Sigmoid colon (tissue), 7 donors: ENCODE measurements around the gene ZSWIM9. TPM values are rescaled to one million over a fixed set of nuclear protein-coding genes. Genes with fewer than 3 reads are reported as not detected.
"Not testable (repeated sequence)": the region's sequence is repeated elsewhere in the genome, so short reads cannot be mapped to it uniquely, and the experiment has no call there.

Experiments
- DNase-seq: peaks from one replicate; pipeline ENCODE4 v3.0.0-alpha.2; 2019
- H3K27ac ChIP-seq, 4 donors: fragments of 200-600 bp; sonication (generic); one replicate each; pipeline ENCODE4 v1.5.1; 2016 to 2019; ENCODE audit warnings: mild to moderate bottlenecking in 1 of 4
- H3K27me3 ChIP-seq, 3 donors: fragments of 200-600 bp; sonication (generic); one replicate each; pipeline ENCODE4 v1.5.1; 2019; ENCODE audit warnings: mild to moderate bottlenecking in 1 of 3
- H3K36me3 ChIP-seq, 4 donors: fragments of 200-600 bp; sonication (generic); one replicate each; pipeline ENCODE4 v1.5.1; 2016 to 2019
- H3K4me1 ChIP-seq, 4 donors: fragments of 200-600 bp; sonication (generic); one replicate each; pipeline ENCODE4 v1.5.1; 2017 to 2019
- H3K4me3 ChIP-seq, 4 donors: fragments of 200-600 bp; sonication (generic); one replicate each; pipeline ENCODE4 v1.5.1; 2017 to 2019; ENCODE audit warnings: mild to moderate bottlenecking in 2 of 4, moderate library complexity in 1 of 4
- H3K9me3 ChIP-seq, 4 donors: fragments of 200-600 bp in 3 of 4; sonication (generic) in 3 of 4; one replicate each; pipeline versions ENCODE4 v1.5.1 to v1.6.1; 2013 to 2019
- CTCF ChIP-seq, 4 experiments: fragments of 450-650 bp in 3 of 4; fragments of 200-600 bp in 1 of 4; IDR thresholded peaks; one replicate each; pipeline ENCODE4 v1.5.1; 2016 to 2019; ENCODE audit warnings: antibody characterized with exemption in 4 of 4, mild to moderate bottlenecking in 3 of 4, moderate library complexity in 2 of 4
- EP300 ChIP-seq, 4 donors: sonication (generic); formaldehyde crosslinking; IDR thresholded peaks; one replicate each; pipeline ENCODE4 v1.6.1; 2017; ENCODE audit warnings: antibody characterized with exemption in 4 of 4
- POLR2A ChIP-seq, 2 donors: fragments of 450-650 bp; IDR thresholded peaks; one replicate each; pipeline ENCODE4 v1.6.1; 2016; ENCODE audit warnings: antibody characterized with exemption in 2 of 2, mild to moderate bottlenecking in 2 of 2, moderate library complexity in 2 of 2
- POLR2AphosphoS5 ChIP-seq, 4 donors: sonication (generic); formaldehyde crosslinking; IDR thresholded peaks; one replicate each; pipeline ENCODE4 v1.6.1; 2017; ENCODE audit warnings: antibody characterized with exemption in 4 of 4
- WGBS, 2 donors: extraction: QIAGEN DNeasy Blood & Tissue Kit; methylation state at CpG; one replicate each; pipeline ENCODE4 v1.1.7; 2013; 5-methylcytosine and 5-hydroxymethylcytosine counted together
- intact Hi-C: fragments of 100-400 bp; cut with DNase I; formaldehyde crosslinking; loops from one replicate; pipeline ENCODE4 v1.15.1; 2023
- polyA plus RNA-seq, 3 donors: library from polyadenylated mRNA; stranded (reverse); fragments of 200-250 nt; gene quantifications; one replicate each; pipeline ENCODE4 v1.2.3, GENCODE V29; 2013
- total RNA-seq, 4 donors: library from RNA; depleted of rRNA; stranded (reverse); fragments of >200 nt; gene quantifications; one replicate each; pipeline ENCODE4 v1.1.0, GENCODE V29; 2016
- donor health status: healthy with polysubstance abuse.
- donor health status: Bipolar disorder and iron deficiency.
- donor health status: healthy.

Gene ZSWIM9
- total and polyA plus RNA-seq, 7 donors = 2.4 to 10.0 (median 5.0) TPM

GRCh38 chr19:48221628-48222027 is 51.1 kb downstream of the ZSWIM9 start:
- no peak for DNase-seq
- Histone ChIP-seq H3K36me3 (peaks cover 0 to 27% (median 0%) of the 10 kb centered on the region in 4 donors), H3K4me1 (no peaks in the 10 kb centered on the region), H3K4me3 (no peak overlapping the region), H3K27ac (no peak overlapping the region), H3K27me3 (no peaks in the 10 kb centered on the region), H3K9me3 (no peaks in the 10 kb centered on the region)
- intact Hi-C loops = no loop called here
- 97% methylated on average over 5 of the region's 5 CpGs for WGBS, 2 donors
- TF ChIP-seq POLR2A (IDR thresholded peaks at IDR 0.05) (no peak), EP300 (IDR thresholded peaks at IDR 0.05) (no peak)

- Histone ChIP-seq H3K36me3 (peaks cover 0 to 72% (median 25%) of the 10 kb centered on the region in 4 donors), H3K4me3 (no peak overlapping the region), H3K27ac (no peak overlapping the region), H3K27me3 (no peaks in the 10 kb centered on the region), H3K4me1 (no peaks in the 10 kb centered on the region), H3K9me3 (no peaks in the 10 kb centered on the region)
- TF ChIP-seq CTCF (IDR thresholded peaks at IDR 0.05) = no peak
- TF ChIP-seq POLR2AphosphoS5 (IDR thresholded peaks at IDR 0.05) = no peak
- no peak for TF ChIP-seq POLR2A (IDR thresholded peaks at IDR 0.05)
- no peak for TF ChIP-seq EP300 (IDR thresholded peaks at IDR 0.05)
- no peak for DNase-seq
- 89 to 93% methylated on average over 19 of the region's 19 CpGs for WGBS, 2 donors
- intact Hi-C loops = no loop called here
Measured at GRCh38 chr19:48230555-48231129, 60.2 kb downstream of the ZSWIM9 start.

GRCh38 chr19:48237057-48237456 is 66.6 kb downstream of the ZSWIM9 start:
- intact Hi-C loops = no loop called here
- TF ChIP-seq POLR2A (IDR thresholded peaks at IDR 0.05) (no peak), CTCF (IDR thresholded peaks at IDR 0.05) (no peak), POLR2AphosphoS5 (IDR thresholded peaks at IDR 0.05) (no peak), EP300 (IDR thresholded peaks at IDR 0.05) (no peak)
- no peaks in the 10 kb centered on the region for H3K9me3 ChIP-seq
- H3K27ac ChIP-seq = no peak overlapping the region
- WGBS, 2 donors = 66 to 80% methylated on average over 3 of the region's 3 CpGs
- peaks cover 0 to 77% (median 8%) of the 10 kb centered on the region in 4 donors for H3K36me3 ChIP-seq
- DNase-seq = no peak
- H3K4me3 ChIP-seq = no peak overlapping the region
- no peaks in the 10 kb centered on the region for H3K27me3 ChIP-seq
- H3K4me1 ChIP-seq = no peaks in the 10 kb centered on the region

GRCh38 chr19:48239120-48239519 is 68.6 kb downstream of the ZSWIM9 start:
- Histone ChIP-seq H3K27ac (no peak overlapping the region), H3K9me3 (no peaks in the 10 kb centered on the region), H3K4me3 (no peak overlapping the region), H3K4me1 (no peaks in the 10 kb centered on the region), H3K36me3 (peaks cover 0 to 63% (median 3%) of the 10 kb centered on the region in 4 donors), H3K27me3 (no peaks in the 10 kb centered on the region)
- 88 to 96% methylated on average over 6 of the region's 6 CpGs for WGBS, 2 donors
- DNase-seq = no peak
- TF ChIP-seq POLR2A (IDR thresholded peaks at IDR 0.05) = no peak
- no peak for TF ChIP-seq EP300 (IDR thresholded peaks at IDR 0.05)
- no peak for TF ChIP-seq POLR2AphosphoS5 (IDR thresholded peaks at IDR 0.05)
- no peak for TF ChIP-seq CTCF (IDR thresholded peaks at IDR 0.05)
- intact Hi-C loops = no loop called here

GRCh38 chr19:48239582-48240141 is 69.2 kb downstream of the ZSWIM9 start:
- no peak for TF ChIP-seq CTCF (IDR thresholded peaks at IDR 0.05)
- no peak for TF ChIP-seq EP300 (IDR thresholded peaks at IDR 0.05)
- no peak for TF ChIP-seq POLR2AphosphoS5 (IDR thresholded peaks at IDR 0.05)
- TF ChIP-seq POLR2A (IDR thresholded peaks at IDR 0.05) = no peak
- H3K36me3 ChIP-seq = peaks cover 0 to 57% (median 3%) of the 10 kb centered on the region in 4 donors

GRCh38 chr19:48241771-48242170 is 71.3 kb downstream of the ZSWIM9 start:
- peaks cover 0 to 60% (median 3%) of the 10 kb centered on the region in 4 donors for H3K36me3 ChIP-seq
- H3K4me1 ChIP-seq, H3K4me3 ChIP-seq, DNase-seq, intact Hi-C loops, H3K27ac ChIP-seq, H3K27me3 ChIP-seq, H3K9me3 ChIP-seq: not testable (repeated sequence)
- 92 to 95% methylated on average over 6 of the region's 6 CpGs for WGBS, 2 donors

More at GRCh38 chr19:48239582-48240141, 69.2 kb downstream of the ZSWIM9 start:
- intact Hi-C loops = no loop called here
- Histone ChIP-seq H3K9me3 (no peaks in the 10 kb centered on the region), H3K4me1 (no peaks in the 10 kb centered on the region), H3K4me3 (no peak overlapping the region), H3K27me3 (no peaks in the 10 kb centered on the region), H3K27ac (no peak overlapping the region)
- no peak for DNase-seq
- 96% methylated on average over 9 of the region's 9 CpGs for WGBS, 2 donors
